Measurements from ENCODE around the gene CLTCL1. TPM values are rescaled to one million over a fixed set of nuclear protein-coding genes. Genes with fewer than 3 reads are reported as not detected.

The CLTCL1 gene
- total RNA-seq, 2 experiments from 2014 or later: 0.68 to 1.2 TPM

- peaks cover 8% of the 10 kb centered on the region for H3K27me3 Mint-ChIP-seq
- CTCF ChIA-PET: no interaction called here
- H3K27ac Mint-ChIP-seq: no peak overlapping the region
- no peaks in the 10 kb centered on the region for H3K36me3 Mint-ChIP-seq
- H3K9me3 Mint-ChIP-seq (ENCODE audit: low read depth): no peaks in the 10 kb centered on the region
- H3K4me3 Mint-ChIP-seq: no peak overlapping the region
- no peak for DNase-seq
- ATAC-seq: no peak
- no peaks in the 10 kb centered on the region for H3K4me1 Mint-ChIP-seq
Observed at GRCh38 chr22:19228179-19228578, 63.3 kb downstream of the CLTCL1 start.

GRCh38 chr22:19226428-19226827, 65.1 kb downstream of the CLTCL1 start:
- Mint-ChIP-seq H3K4me1 (peaks cover 2% of the 10 kb centered on the region), H3K4me3 (no peak overlapping the region), H3K27me3 (no peaks in the 10 kb centered on the region), H3K27ac (no peak overlapping the region), H3K36me3 (no peaks in the 10 kb centered on the region), H3K9me3 (ENCODE audit: low read depth) (no peaks in the 10 kb centered on the region)
- ATAC-seq: no peak
- no peak for DNase-seq
- CTCF ChIA-PET: no interaction called here

- CTCF ChIA-PET: no interaction called here
- H3K27ac Mint-ChIP-seq: no peak overlapping the region
- ATAC-seq (no peak), DNase-seq (no peak)
- H3K36me3 Mint-ChIP-seq: no peaks in the 10 kb centered on the region
- peaks cover 2% of the 10 kb centered on the region for H3K4me1 Mint-ChIP-seq
- no peak overlapping the region for H3K4me3 Mint-ChIP-seq
- H3K27me3 Mint-ChIP-seq: no peaks in the 10 kb centered on the region
- H3K9me3 Mint-ChIP-seq (ENCODE audit: low read depth): no peaks in the 10 kb centered on the region
Observed at GRCh38 chr22:19225560-19225959, 66.0 kb downstream of the CLTCL1 start.

- Mint-ChIP-seq H3K27me3 (no peaks in the 10 kb centered on the region), H3K4me3 (no peak overlapping the region), H3K27ac (no peak overlapping the region), H3K9me3 (ENCODE audit: low read depth) (no peaks in the 10 kb centered on the region), H3K36me3 (no peaks in the 10 kb centered on the region), H3K4me1 (peaks cover 2% of the 10 kb centered on the region)
- CTCF ChIA-PET: no interaction called here
- ATAC-seq (no peak), DNase-seq (no peak)
Observed at GRCh38 chr22:19224985-19225384, 66.5 kb downstream of the CLTCL1 start.

- ATAC-seq (no peak), DNase-seq (no peak)
- Mint-ChIP-seq H3K27ac (no peak overlapping the region), H3K4me3 (no peak overlapping the region), H3K4me1 (peaks cover 2% of the 10 kb centered on the region), H3K27me3 (no peaks in the 10 kb centered on the region), H3K36me3 (no peaks in the 10 kb centered on the region), H3K9me3 (ENCODE audit: low read depth) (no peaks in the 10 kb centered on the region)
- CTCF ChIA-PET: interaction anchor here (0.8 kb wide), 1 partner anchor 141 kb away, joined by 4 read pairs; no protein-coding TSS in a partner anchor
Observed at GRCh38 chr22:19224557-19224956, 67.0 kb downstream of the CLTCL1 start.

- no peak overlapping the region for H3K4me3 Mint-ChIP-seq
- no peak overlapping the region for H3K27ac Mint-ChIP-seq
- no peak for DNase-seq
- H3K36me3 Mint-ChIP-seq: no peaks in the 10 kb centered on the region
- H3K27me3 Mint-ChIP-seq: no peaks in the 10 kb centered on the region
- no peaks in the 10 kb centered on the region for H3K9me3 Mint-ChIP-seq (ENCODE audit: low read depth)
- peaks cover 2% of the 10 kb centered on the region for H3K4me1 Mint-ChIP-seq
- CTCF ChIA-PET: interaction anchor here (0.8 kb wide), 1 partner anchor 142 kb away, joined by 4 read pairs; no protein-coding TSS in a partner anchor
- ATAC-seq: no peak
Observed at GRCh38 chr22:19223617-19224016, 67.9 kb downstream of the CLTCL1 start.

GRCh38 chr22:19223110-19223509, 68.4 kb downstream of the CLTCL1 start:
- CTCF ChIA-PET: no interaction called here
- H3K36me3 Mint-ChIP-seq: no peaks in the 10 kb centered on the region
- no peak overlapping the region for H3K27ac Mint-ChIP-seq
- no peak for ATAC-seq
- no peak overlapping the region for H3K4me3 Mint-ChIP-seq
- DNase-seq: no peak
- no peaks in the 10 kb centered on the region for H3K27me3 Mint-ChIP-seq
- no peaks in the 10 kb centered on the region for H3K9me3 Mint-ChIP-seq (ENCODE audit: low read depth)
- H3K4me1 Mint-ChIP-seq: peaks cover 2% of the 10 kb centered on the region

- H3K27ac Mint-ChIP-seq: no peak overlapping the region
- no peaks in the 10 kb centered on the region for H3K36me3 Mint-ChIP-seq
- H3K4me1 Mint-ChIP-seq: peaks cover 7% of the 10 kb centered on the region
- H3K27me3 Mint-ChIP-seq: no peaks in the 10 kb centered on the region
- CTCF ChIA-PET: no interaction called here
- DNase-seq: no peak
- no peak for ATAC-seq
- H3K9me3 Mint-ChIP-seq (ENCODE audit: low read depth): no peaks in the 10 kb centered on the region
- H3K4me3 Mint-ChIP-seq: no peak overlapping the region
Observed at GRCh38 chr22:19222242-19223005, 69.1 kb downstream of the CLTCL1 start.

- Mint-ChIP-seq H3K4me3 (no peak overlapping the region), H3K4me1 (peaks cover 7% of the 10 kb centered on the region), H3K27me3 (no peaks in the 10 kb centered on the region), H3K9me3 (ENCODE audit: low read depth) (no peaks in the 10 kb centered on the region), H3K27ac (no peak overlapping the region), H3K36me3 (no peaks in the 10 kb centered on the region)
- CTCF ChIA-PET: no interaction called here
- no peak for ATAC-seq
- DNase-seq: no peak
Observed at GRCh38 chr22:19220867-19221266, 70.7 kb downstream of the CLTCL1 start.

GRCh38 chr22:19218541-19219233, 72.8 kb downstream of the CLTCL1 start:
- Mint-ChIP-seq H3K9me3 (ENCODE audit: low read depth) (no peaks in the 10 kb centered on the region), H3K4me3 (no peak overlapping the region), H3K27me3 (peaks cover 7% of the 10 kb centered on the region), H3K4me1 (peaks cover 7% of the 10 kb centered on the region), H3K27ac (no peak overlapping the region), H3K36me3 (no peaks in the 10 kb centered on the region)
- CTCF ChIA-PET: interaction anchor here (1.6 to 2.2 kb wide), 2 partner anchors 10 to 74 kb away, joined by 5 to 6 read pairs; partner anchors contain the start of gene ESS2
- DNase-seq (no peak), ATAC-seq (no peak)

- peaks cover 18% of the 10 kb centered on the region for H3K27me3 Mint-ChIP-seq
- CTCF ChIA-PET: interaction anchor here (1.7 to 2.1 kb wide), 2 partner anchors 37 to 149 kb away, joined by 5 to 6 read pairs; partner anchors contain the start of gene SLC25A1
- no peaks in the 10 kb centered on the region for H3K36me3 Mint-ChIP-seq
- H3K4me1 Mint-ChIP-seq: peaks cover 4% of the 10 kb centered on the region
- no peak overlapping the region for H3K4me3 Mint-ChIP-seq
- H3K27ac Mint-ChIP-seq: no peak overlapping the region
- DNase-seq (no peak), ATAC-seq (no peak)
- H3K9me3 Mint-ChIP-seq (ENCODE audit: low read depth): no peaks in the 10 kb centered on the region
Observed at GRCh38 chr22:19216579-19216978, 74.9 kb downstream of the CLTCL1 start.

GRCh38 chr22:19215360-19215759, 76.2 kb downstream of the CLTCL1 start:
- H3K27ac Mint-ChIP-seq: no peak overlapping the region
- H3K4me1 Mint-ChIP-seq: peaks cover 4% of the 10 kb centered on the region
- peaks cover 21% of the 10 kb centered on the region for H3K27me3 Mint-ChIP-seq
- H3K36me3 Mint-ChIP-seq: no peaks in the 10 kb centered on the region
- no peaks in the 10 kb centered on the region for H3K9me3 Mint-ChIP-seq (ENCODE audit: low read depth)
- DNase-seq (no peak), ATAC-seq (no peak)
- CTCF ChIA-PET: interaction anchor here (1.7 to 2.2 kb wide), 3 partner anchors 36 to 415 kb away, joined by 5 to 6 read pairs (median 6); partner anchors contain the start of gene SLC25A1
- H3K4me3 Mint-ChIP-seq: no peak overlapping the region

GRCh38 chr22:19214078-19214473, 77.4 kb downstream of the CLTCL1 start:
- Mint-ChIP-seq H3K36me3 (no peaks in the 10 kb centered on the region), H3K4me1 (peaks cover 4% of the 10 kb centered on the region), H3K9me3 (ENCODE audit: low read depth) (no peaks in the 10 kb centered on the region), H3K4me3 (no peak overlapping the region), H3K27ac (no peak overlapping the region), H3K27me3 (peaks cover 32% of the 10 kb centered on the region)
- DNase-seq: no peak
- CTCF ChIA-PET: interaction anchor here (1.3 to 2.2 kb wide), 2 partner anchors 69 to 416 kb away, joined by 4 to 6 read pairs; partner anchors contain the start of gene ESS2
- ATAC-seq: no peak
